Neuronal stem cell (in vitro differentiated cells): Measurements from ENCODE around the gene ESYT1.
A peak's percentile ranks its signal among the peaks of the same experiment; 100 is the strongest.

Experiments
- DNase-seq: peaks from one replicate; pipeline ENCODE4 v3.0.0-alpha.2; 2013; ENCODE audit warnings: low spot score
- H2AFZ ChIP-seq: one replicate; pipeline ENCODE4 v1.6.1; 2013; ENCODE audit warnings: mild to moderate bottlenecking, low read length, inconsistent platforms
- H2AK5ac ChIP-seq: 2 replicates; pipeline ENCODE4 v1.6.1; 2013; ENCODE audit warnings: low read depth, mild to moderate bottlenecking, inconsistent platforms, low read length, moderate library complexity, mixed read lengths
- H2BK120ac ChIP-seq: 2 replicates; pipeline ENCODE4 v1.6.1; 2013; ENCODE audit warnings: low read depth, mild to moderate bottlenecking, inconsistent platforms, low read length, moderate library complexity, mixed read lengths
- H2BK12ac ChIP-seq: one replicate; pipeline ENCODE4 v1.6.1; 2013; ENCODE audit warnings: low read length, inconsistent platforms
- H2BK15ac ChIP-seq: 2 replicates; pipeline ENCODE4 v1.6.1; 2013; ENCODE audit warnings: mild to moderate bottlenecking, low read length, inconsistent platforms, mixed read lengths
- H2BK5ac ChIP-seq: one replicate; pipeline ENCODE4 v1.6.1; 2013; ENCODE audit warnings: inconsistent platforms, mild to moderate bottlenecking, low read length, moderate library complexity
- H3K14ac ChIP-seq: one replicate; pipeline ENCODE4 v1.6.1; 2013; ENCODE audit warnings: low read length, inconsistent platforms
- H3K18ac ChIP-seq: 2 replicates; pipeline ENCODE4 v1.6.1; 2013; ENCODE audit warnings: low read length, inconsistent platforms
- H3K23ac ChIP-seq: 2 replicates; pipeline ENCODE4 v1.6.1; 2013; ENCODE audit warnings: low read depth, mild to moderate bottlenecking, mixed read lengths, low read length, inconsistent platforms; ENCODE audit not compliant: poor library complexity
- H3K27ac ChIP-seq: replicated peaks from 3 replicates; pipeline ENCODE4 v1.5.1; 2013; ENCODE audit warnings: low read length, inconsistent platforms
- H3K27me3 ChIP-seq, 3 experiments: 2 replicates each; pipeline ENCODE4 v1.6.1; 2013; ENCODE audit warnings: low read length in 3 of 3, mild to moderate bottlenecking in 2 of 3, inconsistent platforms in 1 of 3, low read depth in 1 of 3, mixed read lengths in 1 of 3, moderate library complexity in 1 of 3; ENCODE audit not compliant: control insufficient read depth in 3 of 3, insufficient read depth in 3 of 3
- H3K36me3 ChIP-seq, 2 donors: replicated peaks in 1 of 2; 2 replicates each; pipeline ENCODE4 v1.6.1; 2013; ENCODE audit warnings: low read length in 2 of 2; ENCODE audit not compliant: control insufficient read depth in 2 of 2, insufficient read depth in 2 of 2
- H3K4ac ChIP-seq: 2 replicates; pipeline ENCODE4 v1.6.1; 2013; ENCODE audit warnings: inconsistent platforms, mild to moderate bottlenecking, low read length, moderate library complexity
- H3K4me1 ChIP-seq, 2 donors: 1 replicate in 1 of 2; 2 replicates in 1 of 2; pipeline ENCODE4 v1.6.1; 2013; ENCODE audit warnings: low read length in 2 of 2, low read depth in 1 of 2; ENCODE audit not compliant: control insufficient read depth in 2 of 2, insufficient read depth in 1 of 2
- H3K4me2 ChIP-seq: one replicate; pipeline ENCODE4 v1.6.1; 2013; ENCODE audit warnings: mild to moderate bottlenecking, low read length, inconsistent platforms; ENCODE audit not compliant: insufficient read depth, poor library complexity, severe bottlenecking
- H3K4me3 ChIP-seq, 2 donors: 2 replicates each; pipeline ENCODE4 v1.5.1; 2013; ENCODE audit warnings: low read length in 2 of 2, mild to moderate bottlenecking in 2 of 2, inconsistent platforms in 1 of 2, moderate library complexity in 1 of 2
- H3K79me1 ChIP-seq: one replicate; pipeline ENCODE4 v1.6.1; 2013; ENCODE audit warnings: low read depth, mild to moderate bottlenecking, inconsistent platforms, low read length, moderate library complexity
- H3K9ac ChIP-seq: one replicate; pipeline ENCODE4 v1.6.1; 2013; ENCODE audit warnings: mild to moderate bottlenecking, low read depth, low read length, inconsistent platforms; ENCODE audit not compliant: poor library complexity
- H3K9me3 ChIP-seq, 2 donors: replicated peaks in 1 of 2; 2 replicates each; pipeline versions ENCODE3 to v1.6.1; 2013; ENCODE audit warnings: low read length in 2 of 2, mild to moderate bottlenecking in 2 of 2, inconsistent platforms in 1 of 2, low read depth in 1 of 2, mixed read lengths in 1 of 2, moderate library complexity in 1 of 2; ENCODE audit not compliant: control insufficient read depth in 2 of 2, insufficient read depth in 1 of 2
- H4K8ac ChIP-seq: one replicate; pipeline ENCODE4 v1.6.1; 2013; ENCODE audit warnings: low read depth, mild to moderate bottlenecking, inconsistent platforms, low read length, moderate library complexity
- H4K91ac ChIP-seq: one replicate; pipeline ENCODE4 v1.6.1; 2013; ENCODE audit warnings: low read length, low read depth, mild to moderate bottlenecking, inconsistent platforms; ENCODE audit not compliant: poor library complexity
- WGBS, 2 donors: extraction: QIAGEN DNeasy Blood & Tissue Kit; methylation state at CpG; one replicate each; pipeline ENCODE4 v1.1.7; 2013; ENCODE audit warnings: missing lambda C conversion rate in 2 of 2, mixed read lengths in 1 of 2; ENCODE audit not compliant: insufficient read length in 2 of 2, insufficient replicate concordance in 1 of 2; ENCODE audit errors: extremely low coverage in 2 of 2; 5-methylcytosine and 5-hydroxymethylcytosine counted together

The ESYT1 gene

DNA sequence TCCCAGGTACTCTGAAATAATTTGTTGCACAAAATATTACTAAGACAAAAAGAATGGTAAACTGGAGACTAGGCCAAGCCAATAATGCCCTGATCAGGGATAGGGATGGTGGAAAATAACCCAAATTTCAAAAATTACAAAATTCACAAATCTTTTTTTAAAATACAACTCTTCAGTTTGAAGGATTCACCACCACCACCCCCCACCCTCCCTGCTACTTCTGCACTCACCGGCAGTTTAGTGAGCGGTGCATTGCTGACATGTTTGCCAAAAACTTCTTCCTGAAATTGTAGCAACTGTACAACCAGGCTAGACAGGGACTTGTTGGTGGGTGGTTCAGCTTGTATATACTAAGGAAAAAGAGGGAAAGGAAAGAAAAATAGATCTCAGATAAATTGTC lies 58.9 kb downstream of the ESYT1 start:
- Histone ChIP-seq H3K79me1 (no peaks in the 10 kb centered on the region), H3K18ac (no peak overlapping the region), H3K4me3 (no peak overlapping the region), H3K27me3 (no peaks in the 10 kb centered on the region), H3K4me2 (no peak overlapping the region), H4K91ac (no peak overlapping the region), H3K4ac (no peak overlapping the region), H4K8ac (no peak overlapping the region), H3K36me3 (peaks cover 25 to 58% of the 10 kb centered on the region in 2 donors), H3K27ac (no peak overlapping the region), H3K14ac (no peak overlapping the region), H2AFZ (no peak overlapping the region), H2BK120ac (no peak overlapping the region), H2BK5ac (no peak overlapping the region), H2AK5ac (no peak overlapping the region), H3K9me3 (no peaks in the 10 kb centered on the region), H2BK15ac (no peak overlapping the region), H3K23ac (no peak overlapping the region), H3K4me1 (peaks cover 7 to 9% of the 10 kb centered on the region in 2 donors), H3K9ac (no peak overlapping the region), H2BK12ac (no peak overlapping the region)
- DNase-seq: no peak
- no CpG with 5 or more reads among the region's 2 CpGs for WGBS, 2 donors

DNA sequence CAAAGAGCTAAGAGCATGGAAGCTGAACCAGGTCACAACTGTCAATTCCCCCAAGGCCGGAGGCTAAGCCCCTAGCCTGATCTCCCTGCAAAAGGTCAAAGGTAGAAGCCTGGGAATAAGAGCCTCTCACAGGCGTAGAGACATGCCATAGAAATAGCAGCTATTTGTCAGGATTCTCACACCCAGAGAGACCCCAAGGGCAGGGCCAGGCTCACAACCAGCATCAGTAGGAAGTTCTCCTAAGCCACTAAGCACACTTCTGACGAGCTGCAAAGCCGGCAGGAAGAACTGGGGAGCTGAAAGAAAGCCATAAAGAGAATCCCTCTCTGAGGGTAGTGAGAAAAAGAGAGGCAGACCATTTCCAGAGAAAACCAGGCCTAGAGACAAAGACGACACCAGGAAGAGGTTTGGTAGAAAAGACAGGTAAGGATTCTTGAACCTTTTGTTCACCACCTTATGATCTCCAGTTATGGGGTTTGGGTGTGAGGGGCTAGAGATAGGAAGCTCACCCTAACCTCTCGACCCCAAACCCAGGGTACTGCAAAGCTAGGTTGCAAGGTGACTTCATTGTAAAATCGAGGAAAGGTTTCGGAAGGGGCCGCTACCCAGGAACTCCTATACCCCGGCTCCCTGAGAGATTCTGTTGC lies 60.2 kb downstream of the ESYT1 start:
- peak overlapping the region; percentile 78 for H2BK5ac ChIP-seq
- H4K91ac ChIP-seq: no peak overlapping the region
- WGBS, 2 donors: no CpG with 5 or more reads among the region's 10 CpGs
- H3K14ac ChIP-seq: peak overlapping the region; percentile 25
- H3K23ac ChIP-seq: no peak overlapping the region
- H3K36me3 ChIP-seq: peaks cover 21 to 46% of the 10 kb centered on the region in 2 donors
- no peak overlapping the region for H3K4ac ChIP-seq
- H3K4me1 ChIP-seq: peaks cover 7 to 9% of the 10 kb centered on the region in 2 donors
- peak overlapping the region; percentile 69 for H3K27ac ChIP-seq
- H4K8ac ChIP-seq: no peak overlapping the region
- peak; percentile 8 for DNase-seq
- H3K9me3 ChIP-seq: no peaks in the 10 kb centered on the region
- H2BK12ac ChIP-seq: no peak overlapping the region
- no peaks in the 10 kb centered on the region for H3K27me3 ChIP-seq
- peak overlapping the region; percentile 87 for H3K9ac ChIP-seq
- H3K4me2 ChIP-seq: peak overlapping the region; percentile 79
- H2BK120ac ChIP-seq: no peak overlapping the region
- H3K79me1 ChIP-seq: no peaks in the 10 kb centered on the region
- no peak overlapping the region for H2BK15ac ChIP-seq
- peak overlapping the region; percentile 76 for H3K18ac ChIP-seq
- H3K4me3 ChIP-seq: peak overlapping the region; percentile 76 to 83
- peak overlapping the region; percentile 40 for H2AK5ac ChIP-seq
- peak overlapping the region; percentile 91 for H2AFZ ChIP-seq

DNA sequence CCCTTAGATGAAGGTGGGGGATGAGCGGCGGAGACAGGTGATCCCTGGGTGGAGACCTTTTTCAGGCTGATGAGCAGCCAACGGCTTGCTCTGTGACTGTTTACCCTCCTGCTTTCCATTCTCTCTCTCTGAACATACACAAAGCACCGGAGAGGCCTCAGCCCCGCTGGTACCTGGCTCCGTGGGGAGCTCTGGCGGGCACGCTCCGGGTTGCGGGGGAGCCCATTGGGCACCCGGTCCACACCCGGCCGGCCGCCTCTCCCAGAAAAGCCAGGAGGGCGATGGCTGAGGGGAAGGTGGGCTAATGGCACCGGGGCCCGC lies 60.7 kb downstream of the ESYT1 start:
- H3K4me2 ChIP-seq: peak overlapping the region; percentile 79
- no peak overlapping the region for H4K8ac ChIP-seq
- H3K27me3 ChIP-seq: no peaks in the 10 kb centered on the region
- peak overlapping the region; percentile 69 for H3K27ac ChIP-seq
- H3K23ac ChIP-seq: no peak overlapping the region
- H3K4me3 ChIP-seq: peak overlapping the region; percentile 76 to 83
- H3K14ac ChIP-seq: peak overlapping the region; percentile 25
- peak overlapping the region; percentile 78 for H2BK5ac ChIP-seq
- peak overlapping the region; percentile 45 for H2BK15ac ChIP-seq
- H3K4me1 ChIP-seq: peaks cover 7 to 9% of the 10 kb centered on the region in 2 donors
- WGBS, 2 donors: no CpG with 5 or more reads among the region's 17 CpGs
- peak overlapping the region; percentile 40 for H2AK5ac ChIP-seq
- no peak overlapping the region for H4K91ac ChIP-seq
- DNase-seq: peak; percentile 8
- H2AFZ ChIP-seq: peak overlapping the region; percentile 91
- H2BK120ac ChIP-seq: no peak overlapping the region
- no peak overlapping the region for H2BK12ac ChIP-seq
- H3K9ac ChIP-seq: peak overlapping the region; percentile 87
- no peaks in the 10 kb centered on the region for H3K9me3 ChIP-seq
- peaks cover 18 to 41% of the 10 kb centered on the region in 2 donors for H3K36me3 ChIP-seq
- no peak overlapping the region for H3K4ac ChIP-seq
- peak overlapping the region; percentile 76 for H3K18ac ChIP-seq
- H3K79me1 ChIP-seq: no peaks in the 10 kb centered on the region

DNA sequence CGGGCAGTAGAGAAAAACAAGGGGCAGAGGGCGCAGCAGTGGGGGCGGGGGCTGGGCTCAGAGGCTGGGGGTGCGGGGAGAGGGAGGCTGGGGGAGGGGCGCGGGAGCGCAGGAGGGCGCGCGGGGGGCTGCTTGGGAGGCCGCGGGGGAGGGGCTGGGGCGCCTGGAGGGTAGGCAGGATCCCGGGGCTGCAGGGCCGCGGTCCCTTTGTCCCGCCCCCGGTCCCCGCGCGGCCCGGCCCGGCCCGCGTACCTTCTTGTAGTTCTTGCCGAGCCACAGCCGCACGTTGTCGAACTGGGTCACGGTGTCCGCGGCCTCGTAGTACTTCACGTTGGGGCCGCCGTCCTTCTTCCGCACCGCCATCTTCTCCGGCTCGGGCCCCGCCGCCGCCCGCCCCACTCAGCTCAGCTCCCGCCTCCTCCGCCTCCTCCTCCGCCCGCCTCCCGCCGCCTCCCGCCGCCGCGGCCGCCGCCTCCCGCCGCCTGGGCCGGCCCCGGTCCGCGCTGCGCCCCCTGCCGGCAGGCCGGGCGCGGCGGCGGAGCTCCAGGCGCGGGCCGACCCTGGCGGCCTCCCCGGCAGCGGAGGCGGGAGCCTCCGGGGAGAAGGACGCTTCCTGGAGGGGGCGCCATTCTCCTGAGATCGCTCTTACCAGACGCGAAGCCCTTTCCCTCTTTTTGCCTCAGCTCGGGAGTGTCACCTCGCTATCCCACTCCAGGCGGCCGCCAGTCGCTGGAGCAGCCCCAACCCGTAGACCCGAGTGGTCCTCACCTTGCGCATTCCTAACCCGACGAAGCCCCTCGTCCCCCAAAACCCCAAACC lies 61.2 kb downstream of the ESYT1 start, which contains the start of gene SMARCC2:
Gene SMARCC2 (minus strand): TSS at position 385 of the 819 bp plus-strand sequence. CDS start 22 bp downstream, at position 363.
- WGBS, 2 donors: no CpG with 5 or more reads among the region's 93 CpGs
- Histone ChIP-seq H4K8ac (no peak within 1 kb of the TSS), H3K9ac (peak within 1 kb of the TSS; percentile 97), H2BK120ac (no peak within 1 kb of the TSS), H3K18ac (peak within 1 kb of the TSS; percentile 99), H3K27ac (peak within 1 kb of the TSS; percentile 87), H2BK15ac (peak within 1 kb of the TSS; percentile 56), H3K4me2 (peak within 1 kb of the TSS; percentile 79), H2BK5ac (peak within 1 kb of the TSS; percentile 96), H3K4me1 (peaks cover 7 to 9% of the 10 kb centered on the region in 2 donors), H2BK12ac (no peak within 1 kb of the TSS), H3K27me3 (no peaks in the 10 kb centered on the region), H2AK5ac (peak within 1 kb of the TSS; percentile 40), H3K4me3 (peak within 1 kb of the TSS; percentile 76 to 93), H2AFZ (peak within 1 kb of the TSS; percentile 91), H3K79me1 (no peaks in the 10 kb centered on the region), H4K91ac (no peak within 1 kb of the TSS), H3K36me3 (peaks cover 14 to 35% of the 10 kb centered on the region in 2 donors), H3K23ac (peak within 1 kb of the TSS; percentile 81), H3K9me3 (no peaks in the 10 kb centered on the region), H3K4ac (peak within 1 kb of the TSS; percentile 78), H3K14ac (peak within 1 kb of the TSS; percentile 25)
- DNase-seq: peak; percentile 87
